HS-27A (cell line): ENCODE measurements around the gene ERF.

Experiments
- DNase-seq: peaks from one replicate; pipeline ENCODE4 v3.0.0-alpha.2; 2012; ENCODE audit warnings: low read depth, missing footprints

Gene ERF

DNA sequence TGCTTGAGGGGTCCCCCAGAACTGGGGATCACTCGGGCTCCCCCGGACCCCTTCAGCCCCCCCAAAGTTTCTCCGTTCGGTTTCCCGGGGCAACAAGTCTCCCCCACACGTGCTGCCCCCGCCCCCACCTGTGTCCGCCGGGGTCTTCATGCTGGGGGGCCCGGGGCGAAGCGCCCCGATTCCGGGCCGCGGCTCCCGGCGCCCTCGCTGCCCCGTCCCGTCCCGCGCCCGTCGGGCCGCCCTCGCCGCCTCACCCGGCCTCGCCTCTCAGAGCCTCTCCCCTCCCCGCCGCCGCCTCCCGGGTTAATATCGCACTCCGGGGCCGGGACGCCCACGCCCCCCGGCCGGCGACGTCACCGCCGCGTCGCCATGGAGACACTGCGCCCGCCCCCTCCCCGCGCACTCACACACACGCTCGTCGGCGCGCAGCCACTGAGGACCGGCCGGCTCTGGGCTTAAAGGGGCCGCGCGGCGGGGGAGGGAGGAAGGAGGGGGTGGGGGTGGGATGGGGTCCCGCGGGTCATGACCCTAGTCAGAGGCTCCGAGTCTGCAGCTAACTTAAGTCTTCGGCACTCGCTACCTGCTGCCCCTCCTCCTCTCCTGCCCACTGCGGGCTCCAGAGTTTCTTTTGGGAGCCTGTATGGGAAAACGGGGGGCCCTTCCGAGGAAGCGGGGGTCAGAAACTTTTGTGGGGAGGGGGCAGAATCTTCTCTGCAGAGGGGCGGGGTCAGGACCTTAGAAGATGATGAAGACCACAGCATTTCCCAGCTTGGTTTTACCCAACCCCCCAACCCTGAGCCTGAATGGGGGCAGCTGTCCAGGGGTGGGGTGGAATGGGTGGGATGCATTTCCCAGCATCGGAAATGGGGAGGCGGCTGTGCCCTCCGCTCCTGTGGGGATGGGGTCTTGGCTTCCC is at the start of gene ERF:
ERF (minus strand) TSS at position 279 of the 916 bp plus-strand sequence; CDS start at position 150, 129 bp downstream.
- DNase-seq, result peak; percentile 81

DNA sequence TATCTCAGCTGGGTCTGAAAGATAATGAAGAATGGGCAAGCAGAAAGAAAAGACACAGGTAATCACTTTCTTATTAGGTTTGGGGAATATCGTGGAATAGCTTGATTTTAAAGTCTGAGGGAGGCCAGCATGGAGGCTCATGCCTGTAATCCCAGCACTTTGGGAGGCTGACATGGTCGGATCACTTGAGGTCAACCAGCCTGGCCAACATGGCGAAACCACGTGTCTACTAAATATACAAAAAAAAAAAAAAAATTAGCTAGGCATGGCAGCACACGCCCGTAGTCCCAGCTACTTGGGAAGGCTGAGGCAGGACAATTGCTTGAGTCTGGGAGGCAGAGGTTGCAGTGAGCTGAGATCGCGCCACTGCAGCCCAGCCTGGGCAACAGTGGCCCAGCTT is 48.9 kb upstream of the ERF start:
- no peak for DNase-seq

DNA sequence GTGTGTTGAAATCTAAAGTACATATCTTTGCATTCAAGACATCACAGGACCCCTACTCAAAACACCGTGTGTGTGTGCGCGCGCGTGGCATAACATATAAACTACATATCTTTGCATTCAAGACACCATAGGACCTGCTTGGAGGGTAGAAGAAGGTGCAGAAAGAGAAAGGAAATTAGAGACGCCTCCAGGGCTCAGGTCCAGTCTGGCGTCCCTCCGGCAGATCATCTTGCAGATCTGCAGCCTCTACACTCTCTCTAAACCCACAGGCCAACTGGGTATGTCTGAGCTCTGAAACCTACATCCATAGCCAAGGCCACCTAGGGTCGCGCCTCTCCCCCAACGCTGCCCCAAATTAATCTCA is 48.2 kb upstream of the ERF start:
- DNase-seq, result no peak

DNA sequence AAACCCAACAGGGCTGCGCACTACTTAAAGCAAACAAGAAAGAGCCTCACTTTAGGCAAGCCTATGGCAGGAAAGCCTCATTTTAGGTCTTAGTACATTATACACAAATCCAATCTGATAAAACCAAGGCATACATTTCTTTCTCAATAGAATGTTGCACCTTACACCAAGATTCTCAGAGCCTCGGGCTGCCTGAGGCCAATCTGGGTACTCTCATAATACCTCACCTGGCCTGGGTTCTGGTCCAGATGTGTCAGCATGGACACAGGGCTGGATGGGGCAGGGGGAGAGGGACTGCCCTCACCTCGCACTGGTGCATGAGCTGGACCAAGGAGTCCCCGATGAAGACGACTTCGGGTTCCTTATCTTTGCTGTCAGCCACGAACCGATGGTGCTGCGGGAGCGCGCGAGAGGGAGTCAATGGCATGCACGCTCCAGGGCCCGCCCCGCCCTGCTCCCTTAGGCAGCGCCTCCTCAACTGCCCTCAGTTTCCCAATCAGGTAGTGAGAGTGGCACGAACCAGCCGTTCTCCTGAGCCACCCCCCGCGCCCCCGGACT is 46.8 kb upstream of the ERF start, which contains the start of gene PRR19:
PRR19 (plus strand) TSS at position 487 of the 558 bp plus-strand sequence. CDS start 7,453 bp downstream, outside the sequence.
- no peak for DNase-seq

DNA sequence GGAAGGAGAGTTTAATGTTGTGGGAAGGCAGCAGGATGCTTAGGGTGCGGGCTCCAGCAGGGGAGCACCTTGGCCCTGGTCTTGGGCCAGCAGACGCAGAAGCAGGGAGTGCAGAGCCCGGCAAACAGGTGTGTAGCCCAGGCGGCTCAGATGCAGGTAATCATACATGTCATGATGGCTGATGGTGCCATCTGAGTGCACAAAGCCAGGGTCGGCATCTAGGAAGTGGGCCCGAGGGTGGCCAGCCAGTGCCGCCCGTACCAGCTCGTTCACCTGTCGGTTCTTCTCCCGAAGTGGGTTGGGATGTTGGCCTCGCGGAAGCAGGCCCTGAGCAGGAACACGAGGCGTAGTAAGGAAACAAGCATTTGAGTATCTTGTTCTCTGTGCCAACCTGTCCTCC is 42.1 kb upstream of the ERF start:
- DNase-seq, result no peak

DNA sequence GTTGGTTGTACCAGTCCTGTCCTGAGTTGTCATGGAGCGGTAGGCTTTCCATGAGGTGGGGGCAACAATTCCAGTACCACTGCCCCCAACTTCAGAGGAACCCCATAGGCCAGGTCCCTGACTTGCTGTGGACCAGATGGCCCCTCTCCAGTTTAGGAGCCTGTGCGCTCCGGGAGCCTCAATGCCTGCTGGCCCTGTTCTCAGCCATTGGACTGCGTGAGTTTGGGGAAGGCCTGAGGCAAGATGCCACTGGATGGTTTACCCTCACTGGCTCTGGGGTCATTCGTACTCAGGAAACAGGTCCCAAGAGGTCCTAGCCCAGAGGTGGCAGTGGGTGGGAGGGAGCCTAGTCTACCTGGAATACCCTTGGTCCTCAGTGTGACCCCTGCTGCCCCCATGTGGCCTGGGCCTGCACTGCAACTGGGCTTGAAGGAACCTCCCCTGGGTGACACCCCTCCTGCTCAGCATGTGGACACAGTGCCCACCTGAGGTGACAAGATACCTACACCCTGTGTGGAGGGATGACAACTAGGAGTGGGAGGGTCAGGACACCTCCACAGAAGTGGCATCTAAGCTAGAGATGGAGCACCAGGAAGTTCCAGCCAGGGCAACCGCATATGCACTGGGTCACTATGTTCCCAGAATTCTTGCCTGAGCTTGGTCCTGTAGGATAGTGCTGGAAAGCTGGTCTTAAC is 41.0 kb upstream of the ERF start:
- DNase-seq, result no peak

DNA sequence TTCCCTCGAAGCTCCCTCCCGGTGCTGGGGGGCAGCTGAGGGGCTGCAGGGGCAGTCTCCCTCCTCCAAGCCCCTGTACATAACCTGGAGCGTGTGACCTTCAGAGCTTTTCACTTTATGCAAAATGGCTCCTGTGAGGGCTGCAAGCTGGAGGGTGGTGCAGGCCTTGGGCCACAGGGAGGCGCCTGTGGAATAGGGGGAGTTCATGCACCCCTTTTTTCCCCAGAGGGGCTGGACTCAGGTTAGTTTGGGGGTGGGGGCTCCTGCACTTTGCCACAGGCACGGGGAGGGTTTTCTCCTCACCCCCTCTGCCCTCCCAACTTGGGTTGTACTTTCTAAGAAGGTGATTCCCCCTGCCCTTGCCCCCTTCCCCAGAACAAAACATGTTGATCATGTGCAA is 40.4 kb upstream of the ERF start:
- no peak for DNase-seq

DNA sequence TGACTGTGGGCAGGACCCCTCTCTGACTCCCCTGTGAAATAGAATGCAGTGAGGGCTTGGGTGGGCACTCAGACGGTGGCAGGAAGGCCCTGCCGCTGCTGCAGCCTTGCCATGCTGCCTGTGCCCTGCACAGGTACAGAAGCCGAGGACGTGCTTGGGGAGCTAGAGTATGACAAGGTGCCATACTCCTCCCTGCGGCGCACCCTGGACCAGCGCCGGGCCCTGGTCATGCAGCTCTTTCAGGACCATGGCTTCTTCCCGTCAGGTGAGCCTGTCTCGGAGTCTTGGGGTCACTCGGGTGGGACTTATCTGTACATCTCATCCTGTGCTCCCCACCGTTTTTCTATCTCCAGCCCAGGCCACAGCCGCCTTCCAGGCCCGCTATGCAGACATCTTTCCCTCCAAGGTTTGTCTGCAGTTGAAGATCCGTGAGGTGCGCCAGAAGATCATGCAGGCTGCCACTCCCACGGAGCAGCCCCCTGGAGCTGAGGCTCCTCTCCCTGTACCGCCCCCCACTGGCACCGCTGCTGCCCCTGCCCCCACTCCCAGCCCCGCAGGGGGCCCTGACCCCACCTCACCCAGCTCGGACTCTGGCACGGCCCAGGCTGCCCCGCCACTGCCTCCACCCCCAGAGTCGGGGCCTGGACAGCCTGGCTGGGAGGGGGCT is 39.7 kb upstream of the ERF start:
- DNase-seq, result no peak

DNA sequence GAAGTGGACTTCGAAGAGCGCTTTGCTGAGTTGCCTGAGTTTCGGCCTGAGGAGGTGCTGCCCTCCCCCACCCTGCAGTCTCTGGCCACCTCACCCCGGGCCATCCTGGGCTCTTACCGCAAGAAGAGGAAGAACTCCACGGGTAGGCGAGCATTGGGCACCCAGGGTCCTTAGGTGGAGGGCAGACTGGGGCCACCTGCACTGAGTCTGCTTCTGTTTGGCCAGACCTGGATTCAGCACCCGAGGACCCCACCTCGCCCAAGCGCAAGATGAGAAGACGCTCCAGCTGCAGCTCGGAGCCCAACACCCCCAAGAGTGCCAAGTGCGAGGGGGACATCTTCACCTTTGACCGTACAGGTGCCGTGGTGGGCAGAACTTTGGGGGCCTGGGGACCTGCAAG is 39.0 kb upstream of the ERF start:
- no peak for DNase-seq

DNA sequence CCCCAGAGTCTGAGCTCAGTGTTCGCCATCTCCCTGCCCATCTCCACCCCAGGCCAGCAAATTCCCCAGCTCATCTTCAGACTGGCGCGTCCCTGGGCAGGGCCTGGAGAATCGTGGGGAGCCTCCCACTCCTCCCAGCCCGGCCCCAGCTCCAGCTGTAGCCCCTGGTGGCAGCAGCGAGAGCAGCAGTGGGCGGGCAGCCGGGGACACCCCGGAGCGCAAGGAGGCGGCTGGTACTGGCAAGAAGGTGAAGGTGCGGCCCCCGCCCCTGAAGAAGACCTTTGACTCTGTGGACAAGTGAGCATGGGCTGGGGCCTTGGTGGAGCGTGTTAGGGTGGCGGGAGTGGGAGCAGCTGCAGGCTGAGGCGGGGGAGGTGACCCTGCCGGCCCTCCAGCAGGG is 38.6 kb upstream of the ERF start:
- no peak for DNase-seq

DNA sequence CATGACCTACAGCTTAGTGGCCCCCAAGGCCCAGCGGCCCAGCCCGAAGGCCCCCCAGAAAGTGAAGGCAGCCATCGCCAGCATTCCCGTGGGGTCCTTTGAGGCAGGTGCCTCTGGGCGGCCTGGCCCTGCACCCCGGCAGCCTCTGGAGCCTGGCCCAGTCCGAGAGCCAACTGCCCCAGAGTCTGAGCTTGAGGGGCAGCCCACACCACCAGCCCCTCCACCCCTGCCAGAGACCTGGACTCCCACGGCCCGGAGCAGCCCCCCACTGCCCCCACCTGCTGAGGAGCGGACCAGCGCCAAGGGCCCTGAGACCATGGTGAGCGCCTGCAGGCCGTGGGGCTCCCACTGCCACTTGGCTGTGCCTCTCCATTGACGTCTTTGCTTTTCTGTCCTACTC is 38.0 kb upstream of the ERF start:
- DNase-seq, result no peak

DNA sequence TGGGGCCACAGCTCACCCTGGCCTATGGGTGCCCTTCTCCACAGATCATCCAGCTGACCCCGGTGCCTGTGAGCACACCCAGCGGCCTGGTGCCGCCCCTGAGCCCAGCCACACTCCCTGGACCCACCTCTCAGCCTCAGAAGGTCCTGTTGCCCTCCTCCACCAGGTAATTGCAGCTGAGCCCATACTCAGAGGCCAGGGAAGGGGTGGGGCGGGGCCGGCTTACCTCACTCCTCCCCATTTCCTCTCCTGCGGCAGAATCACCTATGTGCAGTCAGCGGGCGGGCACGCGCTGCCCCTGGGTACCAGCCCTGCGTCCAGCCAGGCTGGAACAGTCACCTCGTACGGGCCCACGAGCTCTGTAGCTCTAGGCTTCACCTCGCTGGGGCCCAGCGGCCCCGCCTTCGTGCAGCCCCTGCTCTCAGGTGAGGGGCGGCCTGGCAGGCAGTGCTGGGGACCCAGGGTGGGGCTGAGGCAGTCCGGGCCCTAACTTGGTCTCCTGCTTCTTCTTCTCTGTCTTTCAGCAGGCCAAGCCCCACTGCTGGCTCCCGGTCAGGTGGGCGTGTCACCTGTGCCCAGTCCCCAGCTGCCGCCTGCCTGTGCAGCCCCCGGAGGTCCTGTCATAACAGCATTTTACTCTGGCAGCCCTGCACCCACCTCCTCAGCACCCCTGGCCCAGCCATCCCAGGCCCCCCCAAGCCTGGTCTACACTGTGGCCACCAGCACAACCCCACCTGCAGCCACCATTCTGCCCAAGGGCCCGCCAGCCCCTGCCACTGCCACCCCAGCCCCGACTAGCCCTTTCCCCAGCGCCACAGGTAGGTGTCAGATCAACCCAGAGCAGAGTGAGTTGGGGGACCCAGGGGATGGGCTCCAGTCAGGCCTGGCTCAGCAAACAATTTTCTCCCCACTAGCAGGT is 37.4 kb upstream of the ERF start:
- DNase-seq, result no peak

DNA sequence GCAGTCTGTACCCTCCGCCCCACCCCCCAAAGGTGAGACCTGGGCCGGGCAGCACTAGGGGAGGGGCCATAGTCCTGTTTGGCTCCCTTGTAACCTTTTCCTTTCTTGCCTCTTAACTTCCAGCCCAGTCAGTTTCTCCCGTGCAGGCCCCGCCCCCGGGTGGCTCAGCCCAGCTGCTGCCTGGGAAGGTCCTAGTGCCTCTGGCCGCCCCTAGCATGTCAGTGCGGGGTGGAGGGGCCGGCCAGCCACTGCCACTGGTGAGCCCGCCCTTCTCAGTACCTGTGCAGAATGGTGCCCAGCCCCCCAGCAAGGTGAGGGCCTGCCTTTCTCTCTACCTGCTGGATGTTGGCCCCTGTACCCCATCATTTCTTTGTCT is 36.5 kb upstream of the ERF start:
- no peak for DNase-seq

DNA sequence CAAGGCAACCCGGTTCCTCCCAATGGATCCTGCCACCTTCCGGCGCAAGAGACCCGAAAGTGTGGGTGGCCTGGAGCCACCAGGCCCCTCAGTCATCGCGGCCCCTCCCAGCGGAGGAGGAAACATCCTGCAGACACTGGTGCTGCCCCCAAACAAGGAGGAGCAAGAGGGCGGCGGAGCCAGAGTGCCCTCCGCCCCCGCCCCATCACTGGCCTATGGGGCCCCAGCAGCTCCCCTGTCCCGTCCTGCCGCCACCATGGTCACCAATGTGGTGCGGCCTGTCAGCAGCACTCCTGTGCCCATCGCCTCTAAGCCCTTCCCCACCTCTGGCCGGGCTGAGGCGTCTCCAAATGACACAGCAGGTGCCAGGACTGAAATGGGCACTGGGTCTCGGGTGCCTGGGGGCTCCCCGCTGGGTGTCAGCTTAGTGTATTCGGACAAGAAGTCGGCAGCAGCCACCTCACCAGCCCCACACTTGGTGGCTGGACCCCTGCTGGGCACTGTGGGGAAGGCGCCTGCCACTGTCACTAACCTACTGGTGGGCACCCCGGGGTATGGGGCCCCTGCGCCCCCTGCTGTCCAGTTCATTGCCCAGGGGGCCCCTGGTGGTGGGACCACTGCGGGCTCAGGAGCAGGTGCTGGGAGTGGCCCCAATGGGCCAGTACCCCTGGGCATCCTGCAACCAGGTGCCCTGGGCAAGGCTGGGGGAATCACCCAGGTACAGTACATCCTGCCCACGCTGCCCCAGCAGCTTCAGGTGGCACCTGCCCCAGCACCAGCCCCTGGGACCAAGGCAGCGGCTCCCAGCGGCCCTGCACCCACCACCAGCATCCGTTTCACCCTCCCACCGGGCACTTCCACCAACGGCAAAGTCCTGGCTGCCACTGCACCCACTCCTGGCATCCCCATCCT is 35.9 kb upstream of the ERF start:
- no peak for DNase-seq

DNA sequence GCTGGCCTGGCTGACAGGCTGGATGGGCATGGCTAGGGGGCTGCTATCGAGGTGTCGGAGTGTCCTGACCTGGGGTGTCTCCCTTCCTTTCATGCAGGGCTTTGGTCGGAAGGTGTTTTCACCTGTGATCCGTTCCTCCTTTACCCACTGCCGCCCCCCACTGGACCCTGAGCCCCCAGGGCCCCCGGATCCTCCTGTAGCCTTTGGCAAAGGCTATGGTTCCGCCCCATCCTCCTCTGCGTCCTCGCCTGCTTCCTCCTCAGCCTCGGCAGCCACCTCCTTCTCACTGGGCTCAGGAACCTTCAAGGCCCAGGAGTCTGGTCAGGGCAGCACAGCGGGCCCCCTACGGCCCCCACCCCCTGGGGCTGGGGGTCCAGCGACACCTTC is 35.2 kb upstream of the ERF start:
- no peak for DNase-seq

DNA sequence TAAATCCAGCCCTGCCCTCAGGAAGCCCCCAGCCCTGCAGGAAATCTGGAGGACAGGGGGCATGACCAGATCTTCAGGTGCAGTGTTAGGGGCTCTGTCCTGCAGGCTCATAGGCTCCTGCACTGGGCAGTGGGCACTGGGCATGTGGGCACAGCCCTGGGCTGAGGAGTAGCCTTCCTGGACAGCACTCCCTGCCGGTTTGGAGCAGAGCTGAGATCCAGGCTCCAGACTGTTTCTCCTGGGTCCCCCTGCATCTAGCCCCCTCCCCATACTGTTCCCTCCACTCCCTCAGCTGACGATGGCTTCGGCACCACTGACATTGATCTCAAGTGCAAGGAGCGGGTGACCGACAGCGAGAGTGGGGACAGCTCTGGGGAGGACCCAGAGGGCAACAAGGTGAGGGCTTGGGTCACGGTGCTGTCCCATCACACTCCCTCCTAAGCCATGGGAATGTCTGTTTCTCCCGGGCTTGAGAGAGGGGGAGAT is 34.7 kb upstream of the ERF start:
- no peak for DNase-seq

DNA sequence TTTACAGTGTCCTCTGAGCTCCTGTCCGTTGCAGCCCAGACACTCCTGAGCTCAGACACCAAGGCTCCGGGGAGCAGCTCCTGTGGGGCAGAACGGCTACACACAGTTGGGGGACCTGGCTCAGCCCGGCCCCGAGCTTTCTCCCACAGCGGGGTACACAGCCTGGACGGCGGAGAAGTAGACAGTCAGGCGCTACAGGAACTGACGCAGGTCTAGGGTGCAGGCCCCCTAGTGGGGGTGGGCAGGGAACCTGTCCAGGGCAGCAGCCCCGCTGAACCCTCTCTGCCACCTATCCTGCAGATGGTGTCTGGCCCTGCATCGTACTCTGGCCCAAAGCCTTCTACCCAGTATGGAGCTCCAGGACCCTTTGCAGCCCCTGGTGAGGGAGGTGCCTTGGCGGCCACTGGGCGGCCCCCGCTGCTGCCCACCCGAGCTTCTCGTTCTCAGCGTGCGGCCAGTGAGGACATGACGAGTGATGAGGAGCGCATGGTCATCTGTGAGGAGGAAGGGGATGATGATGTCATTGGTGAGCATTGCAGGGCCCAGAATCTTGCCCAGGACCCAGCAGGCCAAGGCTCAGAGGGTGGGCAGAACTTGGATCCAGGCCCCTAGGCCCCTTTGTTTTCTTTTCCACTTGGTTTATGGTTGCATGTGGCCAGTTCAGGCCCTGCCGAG is 34.1 kb upstream of the ERF start:
- no peak for DNase-seq

DNA sequence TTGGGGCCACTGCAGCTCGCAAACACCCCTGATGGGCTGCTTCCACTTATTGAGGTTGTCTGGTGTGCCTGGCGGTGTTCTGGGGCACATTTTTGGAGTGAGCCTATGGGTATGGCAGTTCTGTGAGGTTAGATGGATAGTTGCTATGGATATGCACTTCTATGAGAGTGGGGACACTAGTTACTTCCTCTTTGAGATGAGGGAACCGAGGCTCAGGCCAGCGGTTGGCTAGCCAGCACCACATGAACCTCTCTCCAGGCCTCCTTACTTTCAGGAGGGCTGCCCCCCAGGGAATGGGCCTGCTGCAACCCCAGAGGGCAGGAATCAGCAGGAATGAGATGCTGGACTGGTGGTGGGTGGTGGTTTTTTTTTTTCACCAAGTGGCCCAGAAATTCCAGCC is 33.5 kb upstream of the ERF start:
- no peak for DNase-seq

DNA sequence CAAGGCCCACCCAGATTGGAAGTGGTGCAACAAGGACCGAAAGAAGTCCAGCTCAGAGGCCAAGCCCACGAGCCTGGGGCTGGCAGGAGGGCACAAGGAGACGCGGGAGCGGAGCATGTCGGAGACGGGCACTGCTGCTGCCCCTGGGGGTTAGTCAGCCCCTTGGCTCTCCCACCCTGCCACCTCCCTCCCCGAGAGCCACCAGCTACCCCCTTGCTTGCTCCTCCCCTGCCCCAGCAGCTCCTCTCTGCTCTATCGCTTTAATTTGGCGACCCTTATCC is 32.8 kb upstream of the ERF start:
- no peak for DNase-seq
